Measurements from ENCODE around the gene BRPF1.

BRPF1 gene

DNA sequence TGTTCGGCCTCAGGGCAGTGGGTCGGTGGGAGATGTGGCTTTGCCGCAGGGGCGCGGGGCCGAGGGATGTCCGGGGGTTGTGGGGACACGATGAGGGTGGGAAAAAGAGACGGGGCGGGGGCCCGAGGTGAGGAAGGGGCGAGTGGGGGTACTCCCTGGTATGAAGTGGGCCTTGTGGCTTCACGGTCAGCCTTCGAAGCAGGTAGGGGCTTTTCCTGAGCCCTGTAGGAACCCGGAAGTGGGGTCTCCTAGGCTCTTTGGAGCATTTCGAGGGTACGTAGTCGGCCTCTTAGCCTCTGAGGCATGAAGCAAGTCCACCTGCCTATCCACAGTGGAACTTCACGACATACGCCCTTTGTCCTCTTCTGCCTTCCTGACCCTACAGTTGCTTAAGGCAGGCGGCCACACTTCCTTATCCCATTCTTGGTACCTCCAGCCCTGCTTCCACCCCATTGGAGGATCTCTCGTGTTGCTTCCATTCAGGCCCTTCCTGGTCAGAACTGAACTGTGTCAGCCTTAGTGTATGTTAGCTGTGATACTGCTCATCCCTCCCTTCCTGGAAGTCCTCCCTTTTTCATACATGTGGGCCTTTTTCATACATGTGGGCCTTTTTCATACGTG is 61.7 kb downstream of the BRPF1 start:
- TF ChIP-seq, protein P1, sequence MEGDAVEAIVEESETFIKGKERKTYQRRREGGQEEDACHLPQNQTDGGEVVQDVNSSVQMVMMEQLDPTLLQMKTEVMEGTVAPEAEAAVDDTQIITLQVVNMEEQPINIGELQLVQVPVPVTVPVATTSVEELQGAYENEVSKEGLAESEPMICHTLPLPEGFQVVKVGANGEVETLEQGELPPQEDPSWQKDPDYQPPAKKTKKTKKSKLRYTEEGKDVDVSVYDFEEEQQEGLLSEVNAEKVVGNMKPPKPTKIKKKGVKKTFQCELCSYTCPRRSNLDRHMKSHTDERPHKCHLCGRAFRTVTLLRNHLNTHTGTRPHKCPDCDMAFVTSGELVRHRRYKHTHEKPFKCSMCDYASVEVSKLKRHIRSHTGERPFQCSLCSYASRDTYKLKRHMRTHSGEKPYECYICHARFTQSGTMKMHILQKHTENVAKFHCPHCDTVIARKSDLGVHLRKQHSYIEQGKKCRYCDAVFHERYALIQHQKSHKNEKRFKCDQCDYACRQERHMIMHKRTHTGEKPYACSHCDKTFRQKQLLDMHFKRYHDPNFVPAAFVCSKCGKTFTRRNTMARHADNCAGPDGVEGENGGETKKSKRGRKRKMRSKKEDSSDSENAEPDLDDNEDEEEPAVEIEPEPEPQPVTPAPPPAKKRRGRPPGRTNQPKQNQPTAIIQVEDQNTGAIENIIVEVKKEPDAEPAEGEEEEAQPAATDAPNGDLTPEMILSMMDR (IDR thresholded peaks at IDR 0.05; ENCODE audit: borderline replicate concordance, insufficient read depth, low read depth, low read length), result no peak
- H3K4me3 ChIP-seq (ENCODE audit: low read depth, low read length), result peak overlapping the region; percentile 84

- TF ChIP-seq, protein P1 (IDR thresholded peaks at IDR 0.05; ENCODE audit: borderline replicate concordance, insufficient read depth, low read depth, low read length), result no peak
- H3K4me3 ChIP-seq (ENCODE audit: low read depth, low read length), result no peak overlapping the region
Measured at GRCh38 chr3:9794400-9794799, 62.9 kb downstream of the BRPF1 start.

- no peak overlapping the region for H3K4me3 ChIP-seq (ENCODE audit: low read depth, low read length)
- TF ChIP-seq, protein P1 (IDR thresholded peaks at IDR 0.05; ENCODE audit: borderline replicate concordance, insufficient read depth, low read depth, low read length), result no peak
Measured at GRCh38 chr3:9795207-9795606, 63.7 kb downstream of the BRPF1 start.

DNA sequence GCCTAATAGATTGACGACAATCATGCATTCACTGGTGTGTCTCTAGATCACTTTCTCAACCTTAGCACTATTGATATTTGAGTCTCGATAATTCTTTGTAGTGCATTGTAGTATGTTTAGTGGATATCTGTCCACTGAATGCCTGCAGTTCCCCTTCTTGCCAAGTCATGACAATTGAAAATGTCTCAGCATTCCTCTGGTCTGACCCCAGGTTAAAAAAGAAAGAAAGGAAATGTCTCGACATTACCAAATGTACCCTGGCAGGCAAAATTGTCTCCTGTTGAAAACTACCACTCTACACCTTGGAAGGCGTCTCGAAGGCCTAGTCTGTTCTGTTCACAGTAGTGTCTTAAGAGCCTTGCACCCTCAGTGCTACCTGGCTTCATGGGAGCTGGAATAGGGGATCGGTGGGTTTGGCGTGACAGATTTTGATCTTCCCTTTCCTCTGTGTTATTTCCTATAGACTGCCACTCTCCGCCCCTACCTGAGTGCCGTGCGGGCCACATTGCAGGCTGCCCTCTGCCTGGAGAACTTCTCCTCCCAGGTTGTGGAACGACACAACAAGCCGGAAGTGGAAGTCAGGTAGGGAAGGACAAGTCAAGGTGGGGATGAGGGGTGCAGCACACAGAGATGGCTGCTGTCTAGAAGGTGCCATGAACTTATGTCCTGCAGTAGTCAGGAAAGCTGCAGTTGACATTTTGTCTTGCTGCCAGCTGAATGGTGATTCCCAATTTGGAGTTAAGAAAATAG is 65.8 kb downstream of the BRPF1 start:
- TF ChIP-seq, protein P1 (IDR thresholded peaks at IDR 0.05; ENCODE audit: borderline replicate concordance, insufficient read depth, low read depth, low read length), result no peak
- H3K4me3 ChIP-seq (ENCODE audit: low read depth, low read length), result no peak overlapping the region

Measured in GM12875 (cell line).